SJSA1 (cell line): ENCODE results near the gene BASP1. TPM values are rescaled to one million over a fixed set of nuclear protein-coding genes. Genes with fewer than 3 reads are reported as not detected.
A peak's percentile ranks its signal among the peaks of the same experiment; 100 is the strongest.

Experiments used
- DNase-seq, 2 experiments: peaks; one replicate each; pipeline ENCODE4 v3.0.0-alpha.2; 2015 to 2020; ENCODE audit warnings: low spot score in 2 of 2, low read depth in 1 of 2
- H3K27ac ChIP-seq: fragments of 250-450 bp; sonication (Bioruptor Pico); 2 replicates; pipeline ENCODE4 v1.5.1; 2020; ENCODE audit warnings: mild to moderate bottlenecking, moderate library complexity
- H3K27me3 ChIP-seq: fragments of 250-450 bp; sonication (Bioruptor Pico); replicated peaks from 2 replicates; pipeline ENCODE4 v1.5.1; 2020; ENCODE audit warnings: mild to moderate bottlenecking, moderate library complexity
- H3K36me3 ChIP-seq: fragments of 250-450 bp; sonication (Bioruptor Pico); 2 replicates; pipeline ENCODE4 v1.5.1; 2020; ENCODE audit warnings: mild to moderate bottlenecking
- H3K4me1 ChIP-seq: fragments of 250-450 bp; sonication (Bioruptor Pico); replicated peaks from 2 replicates; pipeline ENCODE4 v1.6.1; 2021; ENCODE audit warnings: mild to moderate bottlenecking
- H3K4me3 ChIP-seq: fragments of 250-450 bp; sonication (Bioruptor Pico); 2 replicates; pipeline ENCODE4 v1.5.1; 2020; ENCODE audit warnings: mild to moderate bottlenecking
- H3K9me3 ChIP-seq: fragments of 250-450 bp; sonication (Bioruptor Pico); replicated peaks from 2 replicates; pipeline ENCODE4 v1.5.1; 2020; ENCODE audit warnings: mild to moderate bottlenecking
- total RNA-seq: library from RNA; depleted of rRNA; stranded (reverse); fragments of >200 nt; shearing (Covaris generic); gene quantifications from 2 replicates; pipeline ENCODE4 v1.2.3, GENCODE V29; 2014

BASP1 gene
- total RNA-seq, 1 experiment from 2014 or later, result 523 TPM

DNA sequence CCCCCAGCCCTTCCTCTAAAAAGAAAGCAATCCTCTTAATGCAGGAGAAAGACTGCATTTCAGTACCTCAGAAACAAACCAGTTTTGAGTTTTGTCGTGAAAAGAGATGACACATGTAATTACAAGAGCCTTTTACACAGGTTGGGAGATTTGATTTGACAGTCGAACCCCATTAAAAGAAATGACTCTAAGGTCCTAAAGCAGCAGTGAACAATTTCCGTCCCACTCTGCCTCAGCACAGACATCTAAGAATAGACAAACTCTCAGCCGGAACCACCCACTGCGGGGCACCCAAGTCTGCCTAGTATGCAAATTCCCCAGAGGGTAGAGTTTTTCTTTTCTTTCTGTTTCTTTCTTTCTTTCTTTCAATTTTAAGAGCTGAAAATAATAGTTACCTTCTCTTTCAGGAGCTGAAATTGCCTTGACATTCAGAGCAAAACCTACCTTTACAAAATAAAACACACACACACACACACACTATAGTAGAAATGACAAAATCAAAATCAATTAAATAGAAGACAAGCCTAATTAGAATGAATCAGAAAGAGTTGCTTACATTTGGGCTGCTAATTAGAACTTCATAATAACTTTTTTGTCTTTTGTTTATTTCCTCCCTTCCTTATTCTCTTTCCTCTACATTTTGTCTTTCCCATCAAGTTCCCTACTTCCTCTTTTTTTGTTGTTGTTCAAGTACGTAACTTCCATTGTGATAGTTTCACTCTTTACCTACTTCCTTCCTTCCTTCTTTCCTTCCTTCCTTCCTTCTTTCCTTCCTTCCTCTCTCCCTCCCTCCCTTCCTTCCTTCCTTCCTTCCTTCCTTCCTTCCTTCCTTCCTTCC is 65.1 kb downstream of the BASP1 start:
- Histone ChIP-seq H3K27me3 (no peaks in the 10 kb centered on the region), H3K4me3 (no peak overlapping the region), H3K27ac (peak overlapping the region; percentile 2; the same call in 1 of the 2 replicates), H3K36me3 (peaks cover 15% of the 10 kb centered on the region), H3K9me3 (no peaks in the 10 kb centered on the region), H3K4me1 (peaks cover 13% of the 10 kb centered on the region)
- peak in 1 of 2 experiments; percentile 57 for DNase-seq

DNA sequence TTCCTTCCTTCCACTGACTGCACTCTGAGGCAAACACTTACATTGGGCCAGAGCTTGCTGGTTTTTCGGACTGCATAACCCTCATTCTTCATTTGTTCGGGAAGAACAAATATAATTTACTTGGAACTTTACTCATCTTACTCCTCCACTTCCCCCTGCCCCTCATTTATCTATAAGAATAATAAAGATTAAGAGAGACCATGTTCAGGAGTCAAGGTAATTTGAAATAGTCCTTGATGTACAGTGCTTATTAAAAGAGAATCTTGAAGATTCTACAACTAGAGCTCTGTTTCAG is 65.6 kb downstream of the BASP1 start:
- H3K27ac ChIP-seq, result no peak overlapping the region
- no peaks in the 10 kb centered on the region for H3K27me3 ChIP-seq
- DNase-seq, result no peak
- H3K4me1 ChIP-seq, result peaks cover 13% of the 10 kb centered on the region
- H3K9me3 ChIP-seq, result peaks cover 4% of the 10 kb centered on the region; the same call in 1 of the 2 replicates
- H3K4me3 ChIP-seq, result no peak overlapping the region
- H3K36me3 ChIP-seq, result peaks cover 9% of the 10 kb centered on the region

DNA sequence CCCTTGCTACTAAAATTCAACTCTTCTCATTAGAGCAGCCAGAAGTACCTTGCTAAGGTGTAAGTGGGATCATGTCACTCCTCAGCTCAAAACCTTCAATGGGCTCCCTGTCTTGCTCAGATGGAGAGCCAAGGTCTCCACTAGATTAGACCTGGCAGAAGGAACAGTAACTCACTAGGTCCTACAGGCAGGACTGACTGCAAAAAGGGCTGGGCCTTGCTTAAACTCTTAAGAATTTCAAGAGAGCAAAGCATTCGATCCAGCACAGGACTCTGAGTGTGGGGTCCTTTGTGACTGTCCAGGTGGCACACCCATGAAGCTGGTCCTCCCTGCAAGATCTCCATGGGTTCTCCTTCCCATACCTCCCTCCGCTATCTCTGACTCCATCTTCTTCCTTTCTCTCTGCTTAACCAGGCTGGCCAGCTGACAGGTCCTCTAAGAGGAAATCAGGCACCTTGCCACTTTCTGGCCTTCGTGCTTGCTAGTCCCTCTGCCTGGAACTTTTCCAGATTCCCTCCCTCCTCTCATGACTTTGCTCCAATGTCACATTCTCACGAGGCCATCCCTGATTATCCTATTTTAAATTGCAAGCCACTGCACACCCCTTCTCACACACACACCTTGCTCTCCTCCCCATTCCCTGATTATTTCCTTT is 70.2 kb downstream of the BASP1 start:
- DNase-seq, result no peak
- Histone ChIP-seq H3K4me1 (peaks cover 13% of the 10 kb centered on the region), H3K27ac (no peak overlapping the region), H3K9me3 (peaks cover 7% of the 10 kb centered on the region; the same call in 1 of the 2 replicates), H3K4me3 (no peak overlapping the region), H3K36me3 (no peaks in the 10 kb centered on the region), H3K27me3 (no peaks in the 10 kb centered on the region)

DNA sequence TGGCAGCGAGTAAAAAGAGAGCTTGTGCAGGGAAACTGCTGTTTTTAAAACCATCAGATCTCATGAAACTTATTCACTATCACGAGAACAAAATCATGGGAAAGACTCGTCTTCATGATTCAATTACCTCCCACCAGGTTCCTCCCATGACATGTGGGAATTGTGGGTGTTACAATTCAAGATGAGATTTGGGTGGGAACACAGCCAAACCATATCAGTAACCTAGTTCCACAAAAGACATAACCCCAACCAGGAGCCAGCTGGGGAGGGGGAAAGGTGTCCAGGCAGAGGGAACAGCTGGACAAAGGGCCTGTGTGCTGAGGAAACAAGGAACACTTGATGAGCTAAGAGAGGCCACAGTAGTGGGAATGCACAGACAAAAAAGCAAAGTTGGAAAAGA is 71.1 kb downstream of the BASP1 start:
- Histone ChIP-seq H3K9me3 (peaks cover 7% of the 10 kb centered on the region; the same call in 1 of the 2 replicates), H3K4me1 (peaks cover 11% of the 10 kb centered on the region), H3K27me3 (no peaks in the 10 kb centered on the region), H3K27ac (no peak overlapping the region), H3K36me3 (no peaks in the 10 kb centered on the region), H3K4me3 (no peak overlapping the region)
- no peak for DNase-seq

DNA sequence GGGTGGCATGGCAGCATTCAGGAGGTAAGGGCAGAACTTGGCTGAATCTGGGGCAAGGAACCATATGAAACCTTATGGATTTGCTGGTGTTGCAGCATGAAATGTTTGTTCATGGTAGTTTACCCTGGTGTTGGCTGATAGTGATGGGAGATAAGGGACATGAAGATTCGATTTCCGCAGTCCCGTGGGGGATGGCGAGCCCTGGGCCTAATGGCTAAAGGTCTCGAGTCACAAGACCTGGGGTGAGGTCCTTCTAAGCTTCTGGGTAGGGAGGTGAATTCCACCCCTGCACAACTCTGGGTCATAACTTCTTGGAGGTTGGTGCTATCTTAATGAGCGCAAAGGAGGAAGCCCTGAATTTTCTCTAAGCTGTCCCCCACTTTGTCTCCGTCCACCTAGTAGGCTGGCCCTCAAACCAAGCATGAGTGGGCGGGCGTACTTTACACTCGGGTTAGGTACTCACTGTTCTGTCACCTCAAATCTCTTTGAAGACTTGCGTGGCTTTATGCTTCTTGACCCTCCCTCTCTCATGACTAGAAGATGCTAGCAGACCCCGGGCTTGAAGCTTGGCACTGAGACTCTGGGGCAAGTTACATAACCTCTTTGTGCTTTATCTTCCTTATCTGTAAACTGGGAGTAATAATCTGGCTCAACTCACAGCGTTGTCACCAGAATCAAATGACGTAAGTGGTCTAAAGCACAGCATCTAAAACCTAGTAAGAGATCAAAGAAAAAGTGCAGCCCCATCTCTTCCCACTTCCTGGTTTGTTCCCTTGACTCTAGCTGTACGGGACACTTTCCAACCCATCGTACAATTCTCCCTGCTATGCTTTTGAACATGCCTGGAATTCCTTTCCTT is 72.5 kb downstream of the BASP1 start:
- peaks cover 9% of the 10 kb centered on the region for H3K4me1 ChIP-seq
- H3K9me3 ChIP-seq, result peaks cover 7% of the 10 kb centered on the region; the same call in 1 of the 2 replicates
- H3K27ac ChIP-seq, result no peak overlapping the region
- H3K27me3 ChIP-seq, result no peaks in the 10 kb centered on the region
- no peak overlapping the region for H3K4me3 ChIP-seq
- H3K36me3 ChIP-seq, result no peaks in the 10 kb centered on the region
- DNase-seq, result peak in 1 of 2 experiments; percentile 46

DNA sequence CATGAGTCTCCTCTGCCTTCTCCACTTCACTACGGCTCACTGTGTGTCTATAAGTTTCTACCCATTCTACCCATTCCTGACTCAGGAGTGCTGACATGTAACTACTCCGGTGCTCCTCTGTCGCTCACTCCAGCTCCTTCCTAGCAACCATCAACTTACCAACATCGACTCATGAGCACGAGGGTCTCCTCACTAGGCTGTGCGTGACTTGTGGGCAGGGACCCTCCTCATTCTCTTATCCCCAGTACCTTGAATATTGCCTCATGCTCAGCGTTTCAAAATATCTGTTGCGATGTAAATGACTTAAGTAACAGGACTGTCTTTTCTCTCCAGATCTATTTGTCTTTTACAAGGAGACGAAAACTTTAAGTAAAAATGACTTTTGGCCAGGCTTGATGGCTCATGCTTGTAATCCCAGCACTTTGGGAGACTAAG is 73.1 kb downstream of the BASP1 start:
- Histone ChIP-seq H3K9me3 (peaks cover 7% of the 10 kb centered on the region; the same call in 1 of the 2 replicates), H3K4me3 (no peak overlapping the region), H3K27me3 (no peaks in the 10 kb centered on the region), H3K36me3 (no peaks in the 10 kb centered on the region), H3K4me1 (peaks cover 9% of the 10 kb centered on the region), H3K27ac (no peak overlapping the region)
- no peak for DNase-seq

DNA sequence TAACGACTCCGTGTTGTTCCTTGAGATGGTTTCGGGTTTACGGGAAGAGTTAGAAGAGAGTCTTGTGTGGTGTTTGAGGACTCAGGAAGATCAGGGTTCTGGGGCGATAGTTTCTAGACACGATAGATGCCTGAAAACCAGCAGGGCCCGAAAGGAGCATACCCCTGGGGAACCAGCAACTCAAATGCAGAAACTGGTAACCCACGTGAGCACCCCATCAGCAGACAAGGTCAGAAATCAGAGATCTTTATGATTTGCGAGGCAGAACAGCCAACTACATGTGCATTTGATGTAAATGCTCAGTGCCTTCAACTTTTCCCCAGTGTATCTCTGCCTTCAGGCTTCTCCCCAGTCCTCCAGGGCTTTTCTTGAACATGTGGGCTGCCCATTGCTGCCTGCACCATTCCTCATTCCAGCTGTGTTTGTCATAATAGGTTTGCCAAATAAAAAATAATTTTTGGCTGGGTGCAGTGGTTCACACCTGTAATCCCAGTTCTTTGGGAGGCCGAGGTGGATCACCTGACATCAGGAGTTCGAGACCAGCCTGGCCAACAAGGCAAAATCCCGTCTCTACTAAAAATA is 75.1 kb downstream of the BASP1 start:
- peaks cover 7% of the 10 kb centered on the region; the same call in 1 of the 2 replicates for H3K9me3 ChIP-seq
- no peak overlapping the region for H3K4me3 ChIP-seq
- H3K4me1 ChIP-seq, result peaks cover 9% of the 10 kb centered on the region
- no peaks in the 10 kb centered on the region for H3K27me3 ChIP-seq
- no peaks in the 10 kb centered on the region for H3K36me3 ChIP-seq
- H3K27ac ChIP-seq, result no peak overlapping the region
- no peak for DNase-seq

DNA sequence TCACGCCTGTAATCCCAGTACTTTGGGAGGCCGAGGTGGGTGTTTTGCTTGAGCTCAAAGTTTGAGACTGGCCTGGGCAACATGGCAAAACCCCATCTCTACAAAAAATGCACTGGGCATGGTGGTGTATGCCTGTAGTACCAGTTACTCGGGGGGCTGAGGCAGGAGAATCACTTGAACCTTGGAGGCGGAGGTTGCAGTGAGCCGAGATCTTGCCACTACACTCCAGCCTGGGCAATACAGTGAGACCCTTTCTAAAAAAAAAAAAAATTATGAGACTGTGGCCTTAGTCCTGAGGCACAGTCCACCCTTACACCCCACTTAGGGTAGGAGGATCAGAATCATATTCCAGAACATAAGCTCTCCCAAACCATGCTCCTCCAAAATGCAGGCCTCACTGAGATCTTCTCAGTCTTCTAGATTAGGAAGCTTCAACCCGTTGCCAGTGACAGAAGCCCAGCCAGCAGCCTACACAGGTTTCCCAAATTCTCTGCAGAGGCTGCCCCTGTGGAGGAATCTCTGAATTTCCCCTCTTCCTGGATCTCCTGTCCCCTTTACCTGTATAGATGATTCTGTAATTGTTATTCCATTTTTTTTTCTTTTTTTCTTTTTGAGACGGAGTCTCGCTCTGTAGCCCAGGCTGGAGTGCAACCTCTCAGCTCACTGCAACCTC is 77.3 kb downstream of the BASP1 start:
- H3K9me3 ChIP-seq, result no peaks in the 10 kb centered on the region
- DNase-seq, result no peak

DNA sequence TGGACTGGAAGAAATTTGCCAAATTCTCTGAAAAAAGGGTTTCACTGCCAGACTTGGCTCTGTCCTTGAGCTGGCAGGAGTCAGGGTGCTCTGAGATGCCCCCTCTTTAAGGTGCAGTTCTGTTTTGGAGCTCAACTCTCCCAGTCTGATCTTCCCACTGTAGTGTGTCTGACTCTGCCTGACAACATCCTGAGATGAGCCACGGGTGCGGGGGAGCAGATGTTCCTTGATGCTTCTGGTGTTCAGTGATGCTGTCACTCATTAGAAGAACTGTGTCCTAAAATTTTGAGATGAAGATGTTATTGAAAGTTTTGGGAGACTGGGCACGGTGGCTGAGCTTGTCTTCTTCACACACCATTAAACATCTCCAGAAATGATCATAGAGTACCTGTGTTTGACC is 78.2 kb downstream of the BASP1 start:
- H3K27me3 ChIP-seq, result no peaks in the 10 kb centered on the region

More for the DNA sequence above, 77.3 kb downstream of the BASP1 start:
- H3K4me1 ChIP-seq, result peaks cover 9% of the 10 kb centered on the region
- H3K27me3 ChIP-seq, result no peaks in the 10 kb centered on the region
- no peak overlapping the region for H3K4me3 ChIP-seq
- H3K36me3 ChIP-seq, result no peaks in the 10 kb centered on the region
- H3K27ac ChIP-seq, result no peak overlapping the region

DNA sequence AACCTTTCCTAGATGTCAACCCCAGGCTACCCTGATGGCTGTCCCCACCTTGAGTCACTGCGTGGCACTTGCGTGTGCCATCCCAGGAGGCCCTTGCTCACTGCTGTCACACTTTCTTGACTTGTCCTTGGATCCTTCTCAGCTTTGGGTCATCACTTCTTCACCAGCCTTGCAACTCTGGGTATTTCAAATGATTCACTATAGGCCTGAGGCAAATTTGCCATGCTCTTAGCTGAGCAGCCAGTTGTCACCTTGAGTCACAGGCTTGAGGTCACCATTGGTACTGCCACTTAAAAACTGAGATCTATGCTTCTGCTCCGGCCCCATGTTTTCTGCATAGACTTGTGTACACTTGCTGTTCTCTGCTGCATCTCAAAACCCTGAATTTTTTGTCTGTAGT is 84.7 kb downstream of the BASP1 start:
- Histone ChIP-seq H3K27ac (no peak overlapping the region), H3K9me3 (no peaks in the 10 kb centered on the region), H3K4me3 (no peak overlapping the region), H3K27me3 (no peaks in the 10 kb centered on the region), H3K4me1 (peaks cover 31% of the 10 kb centered on the region), H3K36me3 (no peaks in the 10 kb centered on the region)
- no peak for DNase-seq

More for the DNA sequence above, 78.2 kb downstream of the BASP1 start:
- Histone ChIP-seq H3K4me3 (no peak overlapping the region), H3K4me1 (no peaks in the 10 kb centered on the region), H3K36me3 (no peaks in the 10 kb centered on the region), H3K27ac (no peak overlapping the region), H3K9me3 (no peaks in the 10 kb centered on the region)
- no peak for DNase-seq

DNA sequence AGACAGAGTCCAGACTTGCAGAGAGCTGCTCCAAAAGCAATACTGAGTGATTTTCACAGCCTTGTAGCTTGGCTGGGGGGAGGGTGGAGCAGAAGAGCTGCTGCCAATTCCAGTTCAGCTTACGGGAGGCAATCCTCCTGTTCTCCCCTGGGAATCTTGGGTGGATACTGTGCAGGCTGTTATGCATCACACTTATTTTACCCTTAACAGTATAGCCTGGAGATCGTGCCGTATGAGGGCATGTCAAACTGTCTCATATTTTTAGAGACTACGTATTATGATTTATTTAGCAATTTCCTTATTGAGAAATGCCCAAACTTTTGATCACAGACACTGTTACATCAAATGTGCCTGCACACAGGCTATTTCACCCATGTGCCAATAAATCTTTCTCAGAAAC is 85.2 kb downstream of the BASP1 start:
- DNase-seq, result no peak
- no peaks in the 10 kb centered on the region for H3K27me3 ChIP-seq
- H3K36me3 ChIP-seq, result no peaks in the 10 kb centered on the region
- H3K9me3 ChIP-seq, result no peaks in the 10 kb centered on the region
- H3K4me3 ChIP-seq, result no peak overlapping the region
- H3K27ac ChIP-seq, result no peak overlapping the region
- peaks cover 31% of the 10 kb centered on the region for H3K4me1 ChIP-seq

DNA sequence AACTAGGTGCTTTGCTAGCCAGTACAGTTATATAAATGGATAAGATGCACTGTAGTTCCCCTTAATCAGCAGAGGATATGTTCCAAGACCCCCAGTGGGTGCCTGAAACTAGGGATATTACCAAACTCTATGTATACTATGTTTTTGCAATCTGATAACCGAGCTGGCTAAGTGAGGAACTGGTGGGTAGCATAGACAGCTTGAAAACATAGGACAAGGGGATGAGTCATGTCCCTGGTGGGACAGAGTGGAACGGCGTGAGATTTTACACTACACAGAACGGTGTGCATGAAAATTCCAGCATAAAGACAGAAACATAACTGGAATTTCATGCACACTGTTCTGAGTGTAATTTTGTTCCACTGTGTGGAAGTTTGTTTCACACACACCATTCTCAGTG is 86.9 kb downstream of the BASP1 start:
- H3K36me3 ChIP-seq, result no peaks in the 10 kb centered on the region
- no peaks in the 10 kb centered on the region for H3K27me3 ChIP-seq
- H3K4me3 ChIP-seq, result no peak overlapping the region
- H3K4me1 ChIP-seq, result peaks cover 41% of the 10 kb centered on the region
- DNase-seq, result peak in 1 of 2 experiments; percentile 52
- peak overlapping the region; percentile 75 for H3K27ac ChIP-seq
- no peaks in the 10 kb centered on the region for H3K9me3 ChIP-seq

DNA sequence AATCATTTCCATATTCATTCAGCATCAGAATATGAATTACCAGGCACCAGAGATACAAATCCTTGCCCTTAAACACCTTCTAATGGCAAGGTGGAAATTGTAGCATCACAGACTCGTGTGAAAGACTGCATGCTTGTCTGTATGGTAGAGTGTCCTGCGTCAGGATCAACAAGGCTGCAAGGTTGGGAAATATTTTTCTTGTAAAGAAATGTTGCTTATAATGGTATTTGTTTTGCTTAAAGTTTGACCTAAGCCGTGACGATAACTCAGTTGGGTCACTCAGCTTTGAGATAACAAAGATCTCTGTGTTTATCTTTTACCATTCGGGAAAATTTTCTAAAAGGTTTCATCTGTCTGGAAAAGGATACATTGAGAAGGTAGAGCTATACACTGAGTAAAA is 87.6 kb downstream of the BASP1 start:
- Histone ChIP-seq H3K27ac (peak overlapping the region; percentile 75), H3K4me3 (no peak overlapping the region), H3K4me1 (peaks cover 41% of the 10 kb centered on the region), H3K36me3 (no peaks in the 10 kb centered on the region), H3K27me3 (no peaks in the 10 kb centered on the region), H3K9me3 (no peaks in the 10 kb centered on the region)
- peak in 1 of 2 experiments; percentile 73 for DNase-seq
